Lower leg skin (tissue), 4 donors: ENCODE measurements around the gene EGF. TPM values are rescaled to one million over a fixed set of nuclear protein-coding genes. Genes with fewer than 3 reads are reported as not detected.

Experiments used
- DNase-seq, 2 donors: peaks; one replicate each; pipeline ENCODE4 v3.0.0-alpha.2; 2019; ENCODE audit warnings: low spot score in 2 of 2
- H3K4me3 ChIP-seq: fragments of 200-600 bp; sonication (generic); 2 replicates; pipeline ENCODE4 v1.5.1; 2017; ENCODE audit warnings: mild to moderate bottlenecking, low read depth; ENCODE audit not compliant: poor library complexity, severe bottlenecking
- CTCF ChIP-seq, 3 donors: fragments of 450-650 bp; IDR thresholded peaks; one replicate each; pipeline ENCODE4 v1.5.1; 2016; ENCODE audit warnings: antibody characterized with exemption in 3 of 3, mild to moderate bottlenecking in 3 of 3, moderate library complexity in 2 of 3
- POLR2A ChIP-seq, 2 donors: fragments of 450-650 bp; IDR thresholded peaks; one replicate each; pipeline ENCODE4 v1.6.1; 2016 to 2017; ENCODE audit warnings: antibody characterized with exemption in 2 of 2, mild to moderate bottlenecking in 1 of 2, moderate library complexity in 1 of 2
- WGBS, 2 donors: methylation state at CpG; one replicate each; pipeline ENCODE4 v1.1.5; 2018; 5-methylcytosine and 5-hydroxymethylcytosine counted together
- intact Hi-C: fragments of 100-400 bp; cut with DNase I; formaldehyde crosslinking; loops from one replicate; pipeline ENCODE4 v1.15.0; 2023; ENCODE audit warnings: low total_unique reads
- total RNA-seq, 4 donors: library from RNA; depleted of rRNA; stranded (reverse); fragments of >200 nt; gene quantifications; one replicate each; pipeline ENCODE4 v1.1.0, GENCODE V29; 2016

Gene EGF
- total RNA-seq, 4 donors from 2014 or later: 1.5 to 3.9 (median 2.3) TPM

GRCh38 chr4:109902559-109903251, 10.0 kb upstream of the EGF start:
- intact Hi-C loops: no loop called here
- TF ChIP-seq POLR2A (IDR thresholded peaks at IDR 0.05) (no peak), CTCF (IDR thresholded peaks at IDR 0.05) (no peak)
- DNase-seq: no peak
- H3K4me3 ChIP-seq: no peak overlapping the region
- WGBS, 2 donors: 94% methylated on average over 8 of the region's 8 CpGs

GRCh38 chr4:109908731-109909130, 4.0 kb upstream of the EGF start:
- WGBS, 2 donors: 59 to 64% methylated on average over 1 of the region's 1 CpG
- no peak for DNase-seq
- TF ChIP-seq POLR2A (IDR thresholded peaks at IDR 0.05) (no peak), CTCF (IDR thresholded peaks at IDR 0.05) (no peak)
- intact Hi-C loops: no loop called here
- H3K4me3 ChIP-seq: no peak overlapping the region

- H3K4me3 ChIP-seq: no peak overlapping the region
- no peak for DNase-seq
- TF ChIP-seq POLR2A (IDR thresholded peaks at IDR 0.05) (no peak), CTCF (IDR thresholded peaks at IDR 0.05) (no peak)
- intact Hi-C loops: no loop called here
- 89% methylated on average over 2 of the region's 2 CpGs for WGBS, 2 donors
These were observed 2.4 kb upstream of the EGF start for GRCh38 chr4:109910256-109910655.

- intact Hi-C loops: no loop called here
- no peak for DNase-seq
- 81 to 84% methylated on average over 2 of the region's 2 CpGs for WGBS, 2 donors
- TF ChIP-seq CTCF (IDR thresholded peaks at IDR 0.05) (no peak), POLR2A (IDR thresholded peaks at IDR 0.05) (no peak)
- H3K4me3 ChIP-seq: no peak overlapping the region
These were observed 1.0 kb downstream of the EGF start for GRCh38 chr4:109913596-109914241.

GRCh38 chr4:109914322-109914721, 1.6 kb downstream of the EGF start:
- WGBS, 2 donors: 81 to 93% methylated on average over 3 of the region's 3 CpGs
- no peak for DNase-seq
- intact Hi-C loops: no loop called here
- TF ChIP-seq CTCF (IDR thresholded peaks at IDR 0.05): no peak
- TF ChIP-seq POLR2A (IDR thresholded peaks at IDR 0.05): no peak
- no peak overlapping the region for H3K4me3 ChIP-seq
